Sigmoid colon (tissue), 7 donors: ENCODE results near the gene RHEBL1. TPM values are rescaled to one million over a fixed set of nuclear protein-coding genes. Genes with fewer than 3 reads are reported as not detected.

Source experiments
- DNase-seq: peaks from one replicate; pipeline ENCODE4 v3.0.0-alpha.2; 2019
- H3K27ac ChIP-seq, 4 donors: fragments of 200-600 bp; sonication (generic); one replicate each; pipeline ENCODE4 v1.5.1; 2016 to 2019; ENCODE audit warnings: mild to moderate bottlenecking in 1 of 4
- H3K27me3 ChIP-seq, 3 donors: fragments of 200-600 bp; sonication (generic); one replicate each; pipeline ENCODE4 v1.5.1; 2019; ENCODE audit warnings: mild to moderate bottlenecking in 1 of 3
- H3K36me3 ChIP-seq, 4 donors: fragments of 200-600 bp; sonication (generic); one replicate each; pipeline ENCODE4 v1.5.1; 2016 to 2019
- H3K4me1 ChIP-seq, 4 donors: fragments of 200-600 bp; sonication (generic); one replicate each; pipeline ENCODE4 v1.5.1; 2017 to 2019
- H3K4me3 ChIP-seq, 4 donors: fragments of 200-600 bp; sonication (generic); one replicate each; pipeline ENCODE4 v1.5.1; 2017 to 2019; ENCODE audit warnings: mild to moderate bottlenecking in 2 of 4, moderate library complexity in 1 of 4
- H3K9me3 ChIP-seq, 4 donors: fragments of 200-600 bp in 3 of 4; sonication (generic) in 3 of 4; one replicate each; pipeline versions ENCODE4 v1.5.1 to v1.6.1; 2013 to 2019
- EP300 ChIP-seq, 4 donors: sonication (generic); formaldehyde crosslinking; IDR thresholded peaks; one replicate each; pipeline ENCODE4 v1.6.1; 2017; ENCODE audit warnings: antibody characterized with exemption in 4 of 4
- POLR2A ChIP-seq, 2 donors: fragments of 450-650 bp; IDR thresholded peaks; one replicate each; pipeline ENCODE4 v1.6.1; 2016; ENCODE audit warnings: antibody characterized with exemption in 2 of 2, mild to moderate bottlenecking in 2 of 2, moderate library complexity in 2 of 2
- POLR2AphosphoS5 ChIP-seq, 4 donors: sonication (generic); formaldehyde crosslinking; IDR thresholded peaks; one replicate each; pipeline ENCODE4 v1.6.1; 2017; ENCODE audit warnings: antibody characterized with exemption in 4 of 4
- WGBS, 2 donors: extraction: QIAGEN DNeasy Blood & Tissue Kit; methylation state at CpG; one replicate each; pipeline ENCODE4 v1.1.7; 2013; 5-methylcytosine and 5-hydroxymethylcytosine counted together
- intact Hi-C: fragments of 100-400 bp; cut with DNase I; formaldehyde crosslinking; loops from one replicate; pipeline ENCODE4 v1.15.1; 2023
- polyA plus RNA-seq, 3 donors: library from polyadenylated mRNA; stranded (reverse); fragments of 200-250 nt; gene quantifications; one replicate each; pipeline ENCODE4 v1.2.3, GENCODE V29; 2013
- total RNA-seq, 4 donors: library from RNA; depleted of rRNA; stranded (reverse); fragments of >200 nt; gene quantifications; one replicate each; pipeline ENCODE4 v1.1.0, GENCODE V29; 2016
- TF ChIP-seq, protein P1 (sequence below), 4 experiments: fragments of 450-650 bp in 3 of 4; fragments of 200-600 bp in 1 of 4; IDR thresholded peaks; one replicate each; pipeline ENCODE4 v1.5.1; 2016 to 2019; ENCODE audit warnings: antibody characterized with exemption in 4 of 4, mild to moderate bottlenecking in 3 of 4, moderate library complexity in 2 of 4
- donor health status: healthy with polysubstance abuse.
- donor health status: Bipolar disorder and iron deficiency.
- donor health status: healthy.

The RHEBL1 gene
- total and polyA plus RNA-seq, 7 donors = 0.36 to 2.2 TPM; not detected in 5

DNA sequence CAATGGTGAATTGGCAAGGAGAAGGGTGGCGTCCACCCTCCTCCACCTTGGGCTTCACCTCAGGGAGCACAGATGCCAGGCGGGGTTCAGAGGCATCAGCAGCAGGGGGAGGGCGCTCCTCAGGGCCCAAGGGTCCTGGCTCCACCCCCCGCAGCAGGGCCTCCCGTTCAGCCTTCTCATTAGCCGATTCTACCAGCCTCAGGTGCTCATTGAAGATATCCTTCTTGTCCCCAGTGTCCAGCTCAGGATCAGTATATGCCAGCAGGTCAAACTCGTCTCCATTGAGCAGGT, 31.9 kb downstream of the RHEBL1 start:
- TF ChIP-seq POLR2AphosphoS5 (IDR thresholded peaks at IDR 0.05) (no peak), POLR2A (IDR thresholded peaks at IDR 0.05) (no peak), EP300 (IDR thresholded peaks at IDR 0.05) (no peak)
- TF ChIP-seq, protein P1, sequence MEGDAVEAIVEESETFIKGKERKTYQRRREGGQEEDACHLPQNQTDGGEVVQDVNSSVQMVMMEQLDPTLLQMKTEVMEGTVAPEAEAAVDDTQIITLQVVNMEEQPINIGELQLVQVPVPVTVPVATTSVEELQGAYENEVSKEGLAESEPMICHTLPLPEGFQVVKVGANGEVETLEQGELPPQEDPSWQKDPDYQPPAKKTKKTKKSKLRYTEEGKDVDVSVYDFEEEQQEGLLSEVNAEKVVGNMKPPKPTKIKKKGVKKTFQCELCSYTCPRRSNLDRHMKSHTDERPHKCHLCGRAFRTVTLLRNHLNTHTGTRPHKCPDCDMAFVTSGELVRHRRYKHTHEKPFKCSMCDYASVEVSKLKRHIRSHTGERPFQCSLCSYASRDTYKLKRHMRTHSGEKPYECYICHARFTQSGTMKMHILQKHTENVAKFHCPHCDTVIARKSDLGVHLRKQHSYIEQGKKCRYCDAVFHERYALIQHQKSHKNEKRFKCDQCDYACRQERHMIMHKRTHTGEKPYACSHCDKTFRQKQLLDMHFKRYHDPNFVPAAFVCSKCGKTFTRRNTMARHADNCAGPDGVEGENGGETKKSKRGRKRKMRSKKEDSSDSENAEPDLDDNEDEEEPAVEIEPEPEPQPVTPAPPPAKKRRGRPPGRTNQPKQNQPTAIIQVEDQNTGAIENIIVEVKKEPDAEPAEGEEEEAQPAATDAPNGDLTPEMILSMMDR (IDR thresholded peaks at IDR 0.05) = no peak
- H3K4me3 ChIP-seq = no peak overlapping the region
- H3K36me3 ChIP-seq = peaks cover 68 to 97% (median 76%) of the 10 kb centered on the region in 4 donors
- DNase-seq = no peak
- H3K27me3 ChIP-seq = no peaks in the 10 kb centered on the region
- no peaks in the 10 kb centered on the region for H3K9me3 ChIP-seq
- H3K4me1 ChIP-seq = peaks cover 0 to 5% (median 0%) of the 10 kb centered on the region in 4 donors
- intact Hi-C loops = no loop called here
- WGBS, 2 donors = 93 to 94% methylated on average over 7 of the region's 7 CpGs
- no peak overlapping the region for H3K27ac ChIP-seq

DNA sequence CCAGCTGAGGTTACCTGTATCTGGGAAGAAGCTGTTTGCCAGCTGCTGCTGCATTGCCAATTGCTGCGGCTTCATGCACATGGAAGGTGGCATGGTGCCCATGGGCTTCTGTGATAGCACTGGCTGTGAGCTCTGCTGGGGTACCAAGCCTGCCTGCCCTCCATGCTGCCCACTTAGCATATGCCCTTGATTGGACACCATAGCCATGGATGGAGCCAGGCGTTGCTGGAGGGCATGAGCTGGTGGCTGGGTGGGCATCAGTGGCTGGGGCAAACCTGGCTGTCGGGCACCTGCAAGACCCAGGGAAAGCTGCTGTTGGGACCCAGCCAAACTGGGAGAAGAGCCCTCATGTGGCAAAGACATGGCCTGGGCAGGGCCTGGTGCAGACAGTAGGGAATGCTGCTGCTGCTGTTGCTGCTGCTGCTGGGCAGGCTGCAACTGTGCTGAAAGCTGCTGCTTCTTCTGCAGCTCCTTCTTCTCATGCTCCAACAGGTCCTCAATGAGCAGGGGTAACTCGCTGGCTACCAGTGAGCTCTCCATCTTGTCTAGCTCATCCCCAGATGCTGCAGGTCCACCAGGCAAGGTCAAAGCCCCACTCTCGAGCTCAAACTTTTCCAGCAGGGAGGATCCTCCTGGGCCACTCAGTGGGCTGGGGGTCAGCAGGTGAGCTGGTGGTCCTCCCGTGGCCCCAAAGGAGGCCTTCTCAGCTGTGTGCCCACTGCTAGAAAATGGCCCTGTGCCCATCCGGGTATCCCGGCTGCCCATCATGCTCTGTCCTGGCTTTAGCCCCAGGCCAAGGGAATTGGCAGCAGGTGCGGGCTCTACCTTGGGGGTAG, 32.5 kb downstream of the RHEBL1 start:
- no peaks in the 10 kb centered on the region for H3K9me3 ChIP-seq
- WGBS, 2 donors = 96% methylated on average over 9 of the region's 9 CpGs
- peaks cover 68 to 97% (median 75%) of the 10 kb centered on the region in 4 donors for H3K36me3 ChIP-seq
- H3K4me1 ChIP-seq = peaks cover 0 to 6% (median 0%) of the 10 kb centered on the region in 4 donors
- peak; percentile 61 for DNase-seq
- TF ChIP-seq POLR2AphosphoS5 (IDR thresholded peaks at IDR 0.05) = no peak
- no peak for TF ChIP-seq POLR2A (IDR thresholded peaks at IDR 0.05)
- TF ChIP-seq EP300 (IDR thresholded peaks at IDR 0.05) = no peak
- TF ChIP-seq, protein P1 (IDR thresholded peaks at IDR 0.05) = no peak
- H3K27me3 ChIP-seq = no peaks in the 10 kb centered on the region
- no peak overlapping the region for H3K4me3 ChIP-seq
- intact Hi-C loops = no loop called here
- no peak overlapping the region for H3K27ac ChIP-seq

DNA sequence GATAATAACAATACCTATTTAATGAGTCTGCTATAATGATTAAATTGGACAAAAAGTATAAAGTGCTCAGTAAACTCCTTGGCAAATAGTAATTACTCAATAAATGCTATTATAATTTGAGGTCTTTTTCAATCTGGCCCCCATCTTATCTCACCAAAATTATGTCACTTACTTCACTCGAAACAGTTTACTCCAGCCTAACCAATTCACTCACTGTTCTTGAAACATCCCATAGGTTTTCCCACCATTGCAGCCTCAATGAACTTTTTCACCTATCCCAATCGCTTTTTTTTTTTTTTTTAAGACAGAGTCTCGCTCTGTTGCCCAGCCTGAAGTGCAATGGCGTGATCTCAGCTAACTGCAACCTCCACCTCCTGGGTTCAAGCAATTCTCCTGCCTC, 33.8 kb downstream of the RHEBL1 start:
- WGBS, 2 donors = 85 to 94% methylated on average over 4 of the region's 4 CpGs
- TF ChIP-seq POLR2AphosphoS5 (IDR thresholded peaks at IDR 0.05) (no peak), EP300 (IDR thresholded peaks at IDR 0.05) (no peak), POLR2A (IDR thresholded peaks at IDR 0.05) (no peak)
- TF ChIP-seq, protein P1 (IDR thresholded peaks at IDR 0.05) = no peak
- DNase-seq = no peak

DNA sequence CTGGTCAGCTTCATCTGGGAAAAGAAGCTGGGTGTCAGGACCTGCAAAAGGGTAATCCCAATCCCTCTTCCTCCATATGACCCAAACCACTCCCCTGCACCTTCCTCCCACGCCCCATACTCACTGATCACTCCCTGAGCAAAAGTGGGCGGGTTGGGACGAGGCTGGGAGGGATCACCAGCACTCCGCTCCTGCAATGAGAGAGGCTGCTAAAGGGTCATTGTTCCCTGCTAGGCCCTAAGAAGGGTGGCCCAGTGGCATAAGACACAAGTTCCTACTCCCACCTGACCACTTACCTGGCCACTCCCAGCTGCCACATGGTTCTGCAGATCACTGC, 35.5 kb downstream of the RHEBL1 start:
- H3K4me3 ChIP-seq = no peak overlapping the region
- no peak for DNase-seq
- no peaks in the 10 kb centered on the region for H3K9me3 ChIP-seq
- no peak overlapping the region for H3K27ac ChIP-seq
- peaks cover 40 to 91% (median 55%) of the 10 kb centered on the region in 4 donors for H3K36me3 ChIP-seq
- H3K4me1 ChIP-seq = peaks cover 0 to 14% (median 0%) of the 10 kb centered on the region in 4 donors
- no peaks in the 10 kb centered on the region for H3K27me3 ChIP-seq
- intact Hi-C loops = no loop called here
- 81 to 91% methylated on average over 4 of the region's 4 CpGs for WGBS, 2 donors
- TF ChIP-seq POLR2AphosphoS5 (IDR thresholded peaks at IDR 0.05) (no peak), POLR2A (IDR thresholded peaks at IDR 0.05) (no peak), EP300 (IDR thresholded peaks at IDR 0.05) (no peak)
- TF ChIP-seq, protein P1 (IDR thresholded peaks at IDR 0.05) = no peak

More for the DNA sequence above, 33.8 kb downstream of the RHEBL1 start:
- peaks cover 0 to 14% (median 0%) of the 10 kb centered on the region in 4 donors for H3K4me1 ChIP-seq
- H3K27ac ChIP-seq = no peak overlapping the region
- no peaks in the 10 kb centered on the region for H3K27me3 ChIP-seq
- no peaks in the 10 kb centered on the region for H3K9me3 ChIP-seq
- H3K4me3 ChIP-seq = no peak overlapping the region
- H3K36me3 ChIP-seq = peaks cover 55 to 95% (median 71%) of the 10 kb centered on the region in 4 donors
- intact Hi-C loops = no loop called here
